ENCODE measurements around the gene MTHFD1L.
"Not testable (repeated sequence)": the region's sequence is repeated elsewhere in the genome, so short reads cannot be mapped to it uniquely, and the experiment has no call there.

The MTHFD1L gene

GRCh38 chr6:151044465-151045441, 179.3 kb downstream of the MTHFD1L start:
- peak; percentile 3 for DNase-seq

DNA sequence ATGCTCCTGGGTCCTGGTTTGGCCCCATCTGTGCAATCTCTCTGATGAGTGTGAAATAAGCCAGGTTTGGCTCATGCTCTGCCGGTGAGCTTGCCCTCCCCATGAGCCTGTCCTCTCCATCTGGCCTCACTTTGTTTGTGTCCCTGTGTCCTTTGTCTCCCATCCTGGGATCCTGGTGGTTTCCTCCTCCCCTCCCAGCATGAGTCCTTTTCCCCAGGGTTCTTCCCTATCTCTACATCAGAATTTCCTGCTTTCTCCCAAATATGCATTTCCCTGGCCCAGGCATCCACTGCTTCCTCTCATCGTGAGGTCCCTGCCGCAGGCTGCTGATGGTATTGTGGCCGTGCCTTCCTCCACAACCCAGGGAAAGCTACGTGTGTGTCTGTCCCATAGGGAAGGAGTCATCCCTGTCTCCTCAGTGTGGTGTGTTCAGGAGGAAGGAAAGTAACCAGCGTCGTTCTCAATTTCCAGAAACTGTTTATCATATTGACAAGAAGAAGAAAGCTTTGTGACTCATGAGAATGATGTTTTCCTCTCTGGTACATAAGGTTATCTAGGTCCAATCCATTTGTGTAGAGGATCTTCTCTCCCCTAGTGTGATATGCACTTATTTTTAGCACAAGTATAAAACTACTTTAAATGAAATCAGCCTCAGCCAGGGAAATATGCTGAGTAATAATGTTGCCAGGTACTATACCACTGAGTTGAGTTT, 180.2 kb downstream of the MTHFD1L start:
- DNase-seq, result not testable (repeated sequence)

DNA sequence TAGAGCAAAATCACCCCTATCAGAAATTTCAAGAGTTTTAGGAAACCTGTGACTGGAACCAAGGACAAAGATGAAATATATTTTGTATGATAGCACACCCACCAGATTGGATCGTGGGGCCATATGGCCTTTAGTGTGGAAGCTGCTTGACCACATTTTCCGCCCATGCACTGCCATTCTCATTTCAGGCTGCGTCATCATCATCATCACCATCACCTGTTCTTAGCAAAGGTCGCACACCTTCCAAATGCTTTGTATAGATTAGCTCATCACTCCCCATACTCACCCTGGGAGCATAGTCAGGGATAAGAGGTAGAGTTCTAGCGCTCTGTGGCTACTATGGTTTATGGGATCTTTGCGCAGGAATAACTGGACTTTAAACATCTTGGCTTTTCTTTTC, 185.7 kb downstream of the MTHFD1L start:
- DNase-seq, result no peak

- no peak for DNase-seq
Measured at GRCh38 chr6:151052021-151052646, 186.6 kb downstream of the MTHFD1L start.

- no peak for DNase-seq
Measured at GRCh38 chr6:151054306-151054705, 188.8 kb downstream of the MTHFD1L start.

GRCh38 chr6:151056230-151056907, 190.9 kb downstream of the MTHFD1L start:
- no peak for DNase-seq

GRCh38 chr6:151057061-151057460, 191.6 kb downstream of the MTHFD1L start:
- DNase-seq, result no peak

DNA sequence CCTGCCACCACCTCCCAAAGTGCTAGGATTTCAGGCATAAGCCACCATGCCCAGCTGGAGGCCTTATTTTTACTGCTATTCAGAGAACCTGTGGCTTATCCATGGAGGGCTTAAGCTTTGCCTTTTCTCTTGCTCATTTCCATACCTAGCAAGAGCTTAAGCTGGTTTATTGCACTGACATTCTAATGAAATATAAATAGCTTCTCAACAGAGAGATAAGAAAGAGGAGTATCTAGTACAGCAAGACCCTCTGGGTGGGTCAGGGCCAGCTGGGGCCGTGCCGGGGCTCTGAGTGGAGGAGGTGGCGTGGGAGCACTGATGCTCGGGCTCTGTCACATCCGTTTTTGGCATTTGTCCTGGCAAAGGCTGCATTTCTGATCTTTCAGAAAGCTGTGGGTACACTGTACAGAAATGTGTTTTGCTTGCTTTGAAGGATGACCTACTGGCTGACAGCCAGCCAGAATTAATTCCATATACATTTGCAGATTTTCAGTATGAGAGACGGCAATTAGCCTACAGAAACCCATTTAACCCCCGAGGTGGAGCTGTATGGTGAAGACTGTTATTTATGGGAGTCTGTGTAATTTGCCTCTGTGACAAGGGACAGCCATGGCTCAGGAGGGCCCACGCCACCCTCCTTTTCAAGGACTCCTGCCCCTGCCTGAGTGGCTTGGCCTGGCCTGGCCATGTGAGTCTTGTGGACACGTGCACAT, 192.7 kb downstream of the MTHFD1L start:
- no peak for DNase-seq

DNA sequence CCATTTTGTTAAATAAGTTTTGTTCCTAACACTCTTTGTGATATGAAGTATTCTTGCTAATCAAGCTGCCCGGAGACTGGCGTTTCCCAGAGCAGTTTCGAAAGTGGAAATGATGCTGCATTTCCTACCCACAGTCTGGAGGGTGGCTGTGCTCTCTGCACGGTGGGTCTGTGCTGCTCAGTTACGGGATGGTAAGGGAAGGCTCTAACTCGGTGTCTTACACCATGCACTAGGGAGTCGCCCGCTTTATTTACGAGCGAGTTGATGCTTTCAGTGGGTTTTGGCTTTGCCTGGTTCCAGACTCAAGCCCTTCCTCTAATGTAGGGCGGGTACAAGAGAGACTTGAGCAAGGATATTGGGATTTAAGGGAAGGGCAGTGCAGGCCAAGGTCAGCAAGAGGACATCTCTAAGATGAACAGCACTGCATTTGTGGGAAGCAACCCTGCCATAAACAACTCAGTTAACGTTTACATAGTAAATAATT, 194.2 kb downstream of the MTHFD1L start:
- DNase-seq, result no peak

GRCh38 chr6:151060096-151060765, 194.7 kb downstream of the MTHFD1L start:
- DNase-seq, result no peak

GRCh38 chr6:151060766-151061531, 195.4 kb downstream of the MTHFD1L start:
- no peak for DNase-seq

DNA sequence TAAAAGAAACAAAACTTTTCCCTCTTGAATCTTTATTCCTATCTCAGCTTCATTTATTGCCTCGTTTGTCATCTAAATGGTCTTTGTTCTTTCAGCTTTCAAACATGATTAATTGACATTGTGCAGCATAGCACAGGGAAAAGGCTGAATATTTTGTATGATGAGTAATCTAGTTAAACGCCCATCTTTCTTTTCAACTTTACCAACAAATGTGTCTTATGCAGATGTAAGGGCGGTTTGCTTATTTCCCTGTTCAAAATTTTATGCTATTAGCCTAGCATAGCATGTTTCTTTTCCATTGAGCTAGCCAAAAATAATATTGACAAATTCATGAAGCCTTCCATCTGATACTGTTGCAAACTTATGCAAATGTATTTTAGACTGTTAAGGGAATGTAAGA, 197.8 kb downstream of the MTHFD1L start:
- no peak for DNase-seq

GRCh38 chr6:151063842-151064647, 198.5 kb downstream of the MTHFD1L start:
- no peak for DNase-seq

- DNase-seq, result no peak
Measured at GRCh38 chr6:151065027-151065815, 199.7 kb downstream of the MTHFD1L start.

GRCh38 chr6:151067684-151068596, 202.4 kb downstream of the MTHFD1L start:
- DNase-seq, result no peak

DNA sequence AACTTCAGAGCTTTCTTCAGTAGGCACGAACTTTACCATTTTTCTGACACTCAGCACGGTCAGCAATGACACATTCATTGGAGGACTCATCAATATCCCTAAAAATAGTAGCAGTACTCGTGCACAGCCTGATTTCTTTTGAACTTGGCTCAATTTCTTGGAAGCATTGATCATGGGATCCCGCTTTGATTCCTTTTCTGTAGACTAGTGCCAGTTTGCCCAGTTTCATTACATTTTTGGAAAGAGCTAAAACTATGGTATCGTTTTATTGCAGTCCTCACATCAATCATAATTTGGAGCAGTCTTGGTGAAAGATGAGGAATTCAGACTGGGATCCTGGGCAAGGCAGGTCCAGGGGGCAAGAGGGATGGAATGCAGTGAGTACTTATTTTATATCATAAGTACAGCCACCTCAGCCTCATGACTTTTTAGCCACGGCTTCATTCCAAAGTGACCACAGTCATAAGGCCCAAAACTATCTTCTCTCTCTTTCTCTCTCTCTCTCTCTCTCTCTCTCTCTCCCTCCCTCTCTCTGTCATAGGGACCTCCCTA, 203.3 kb downstream of the MTHFD1L start:
- no peak for DNase-seq

- no peak for DNase-seq
Measured at GRCh38 chr6:151069641-151070040, 204.1 kb downstream of the MTHFD1L start.
